Breast epithelium (tissue), 4 donors: Measurements from ENCODE around the gene KCNK5. TPM values are rescaled to one million over a fixed set of nuclear protein-coding genes. Genes with fewer than 3 reads are reported as not detected.

ENCODE experiments used
- DNase-seq, 2 donors: peaks; one replicate each; pipeline ENCODE4 v3.0.0-alpha.2; 2019; ENCODE audit warnings: low spot score in 2 of 2
- H3K27ac ChIP-seq, 2 donors: fragments of 200-600 bp; sonication (generic) in 1 of 2; one replicate each; pipeline ENCODE4 v1.5.1; 2016 to 2019; ENCODE audit warnings: mild to moderate bottlenecking in 1 of 2
- H3K27me3 ChIP-seq, 2 donors: fragments of 200-600 bp; sonication (generic) in 1 of 2; one replicate each; pipeline versions ENCODE4 v1.5.1 to v1.6.0; 2017 to 2019; ENCODE audit warnings: control low read depth in 1 of 2, mild to moderate bottlenecking in 1 of 2
- H3K36me3 ChIP-seq: fragments of 200-600 bp; one replicate; pipeline ENCODE4 v1.5.1; 2019
- H3K4me1 ChIP-seq, 2 donors: fragments of 200-600 bp; sonication (generic); one replicate each; pipeline ENCODE4 v1.5.1; 2016 to 2019; ENCODE audit warnings: control low read depth in 1 of 2
- H3K4me3 ChIP-seq, 3 donors: fragments of 200-600 bp; sonication (generic); 1 replicate in 2 of 3; 2 replicates in 1 of 3; pipeline ENCODE4 v1.5.1; 2016 to 2019; ENCODE audit warnings: mild to moderate bottlenecking in 3 of 3, moderate library complexity in 2 of 3
- H3K9me3 ChIP-seq, 2 donors: fragments of 200-600 bp; sonication (generic) in 1 of 2; one replicate each; pipeline ENCODE4 v1.5.1; 2016 to 2019; ENCODE audit warnings: control low read depth in 1 of 2
- POLR2A ChIP-seq: fragments of 450-650 bp; IDR thresholded peaks from one replicate; pipeline ENCODE4 v1.6.1; 2016; ENCODE audit warnings: antibody characterized with exemption, mild to moderate bottlenecking, moderate library complexity
- POLR2AphosphoS5 ChIP-seq, 3 donors: sonication (generic); formaldehyde crosslinking; IDR thresholded peaks; one replicate each; pipeline ENCODE4 v1.6.1; 2017; ENCODE audit warnings: antibody characterized with exemption in 3 of 3
- intact Hi-C: fragments of 100-400 bp; cut with DNase I; formaldehyde crosslinking; loops from one replicate; pipeline ENCODE4 v1.15.1; 2023; ENCODE audit warnings: low total_unique reads
- total RNA-seq, 3 donors: library from RNA; depleted of rRNA; stranded (reverse); fragments of >200 nt; gene quantifications; one replicate each; pipeline ENCODE4 v1.1.0, GENCODE V29; 2016
- TF ChIP-seq, protein P1 (sequence below), 3 donors: fragments of 450-650 bp; IDR thresholded peaks; one replicate each; pipeline ENCODE4 v1.5.1; 2016 to 2017; ENCODE audit warnings: antibody characterized with exemption in 3 of 3, mild to moderate bottlenecking in 3 of 3, moderate library complexity in 3 of 3

Gene KCNK5
- total RNA-seq, 3 donors from 2014 or later, result 1.8 to 20.6 (median 4.3) TPM

DNA sequence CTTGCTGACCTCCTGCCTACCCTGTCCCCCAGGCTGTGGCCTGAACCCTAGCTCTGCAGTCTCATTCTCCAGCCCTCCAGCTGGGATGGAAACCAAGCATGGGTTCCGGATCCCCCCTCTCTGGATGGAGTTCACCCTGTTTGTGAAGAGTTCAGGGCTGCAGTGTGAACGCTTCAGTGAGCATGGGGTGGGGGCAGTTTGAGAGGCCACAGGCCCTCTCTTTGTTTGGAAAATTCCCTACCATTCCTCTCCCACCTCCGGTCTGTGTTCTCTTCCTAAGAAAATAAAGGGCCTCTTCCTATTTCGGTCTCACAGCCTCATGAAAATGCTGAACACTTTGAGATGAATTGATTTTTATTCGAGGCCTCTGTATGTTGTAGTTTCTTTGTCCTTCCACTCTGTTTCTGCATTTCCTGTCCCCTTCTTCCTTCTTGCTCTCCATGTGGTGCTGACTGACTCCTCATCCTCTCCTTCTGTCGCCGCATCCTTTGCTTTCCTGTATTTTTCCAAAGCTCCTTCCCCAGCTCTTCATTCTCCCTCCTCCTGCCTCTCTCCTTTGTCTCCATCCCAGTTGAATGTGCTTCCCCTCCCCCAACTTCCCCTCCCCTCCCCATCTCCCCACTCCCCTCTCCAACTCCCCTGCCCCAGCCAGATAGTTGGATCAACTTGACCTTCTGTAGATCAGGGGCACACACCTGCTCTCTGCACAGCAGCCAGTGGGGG, 2.4 kb upstream of the KCNK5 start:
- Histone ChIP-seq H3K27ac (no peak overlapping the region), H3K9me3 (no peaks in the 10 kb centered on the region), H3K4me1 (no peaks in the 10 kb centered on the region), H3K27me3 (peaks cover 3 to 11% of the 10 kb centered on the region in 2 donors), H3K36me3 (no peaks in the 10 kb centered on the region), H3K4me3 (no peak overlapping the region)
- no peak for TF ChIP-seq POLR2A
- TF ChIP-seq POLR2AphosphoS5 (IDR thresholded peaks at IDR 0.05), result no peak
- TF ChIP-seq, protein P1, sequence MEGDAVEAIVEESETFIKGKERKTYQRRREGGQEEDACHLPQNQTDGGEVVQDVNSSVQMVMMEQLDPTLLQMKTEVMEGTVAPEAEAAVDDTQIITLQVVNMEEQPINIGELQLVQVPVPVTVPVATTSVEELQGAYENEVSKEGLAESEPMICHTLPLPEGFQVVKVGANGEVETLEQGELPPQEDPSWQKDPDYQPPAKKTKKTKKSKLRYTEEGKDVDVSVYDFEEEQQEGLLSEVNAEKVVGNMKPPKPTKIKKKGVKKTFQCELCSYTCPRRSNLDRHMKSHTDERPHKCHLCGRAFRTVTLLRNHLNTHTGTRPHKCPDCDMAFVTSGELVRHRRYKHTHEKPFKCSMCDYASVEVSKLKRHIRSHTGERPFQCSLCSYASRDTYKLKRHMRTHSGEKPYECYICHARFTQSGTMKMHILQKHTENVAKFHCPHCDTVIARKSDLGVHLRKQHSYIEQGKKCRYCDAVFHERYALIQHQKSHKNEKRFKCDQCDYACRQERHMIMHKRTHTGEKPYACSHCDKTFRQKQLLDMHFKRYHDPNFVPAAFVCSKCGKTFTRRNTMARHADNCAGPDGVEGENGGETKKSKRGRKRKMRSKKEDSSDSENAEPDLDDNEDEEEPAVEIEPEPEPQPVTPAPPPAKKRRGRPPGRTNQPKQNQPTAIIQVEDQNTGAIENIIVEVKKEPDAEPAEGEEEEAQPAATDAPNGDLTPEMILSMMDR (IDR thresholded peaks at IDR 0.05), result no peak
- intact Hi-C loops, result no loop called here
- no peak for DNase-seq

DNA sequence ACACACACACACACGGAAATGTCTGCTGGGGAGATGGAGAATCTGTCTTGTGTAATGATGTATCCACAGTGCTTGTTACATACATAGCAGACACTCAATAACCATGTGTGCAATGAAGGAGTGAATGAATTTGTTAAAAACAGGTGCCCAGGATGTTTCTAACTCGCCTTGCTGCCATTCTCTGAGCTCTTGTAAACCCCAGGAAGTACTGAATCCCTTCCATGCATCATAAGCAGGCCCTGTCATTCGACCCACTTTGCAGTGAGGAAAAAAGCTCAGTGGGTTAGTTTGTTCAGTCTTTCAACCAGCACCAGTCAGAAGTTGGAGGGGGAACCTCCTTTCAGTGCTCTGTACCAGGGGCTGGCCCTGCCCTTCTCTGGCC, 1.4 kb upstream of the KCNK5 start:
- no peak overlapping the region for H3K27ac ChIP-seq
- no peaks in the 10 kb centered on the region for H3K36me3 ChIP-seq
- TF ChIP-seq, protein P1 (IDR thresholded peaks at IDR 0.05), result no peak
- TF ChIP-seq POLR2A, result no peak
- no peak for TF ChIP-seq POLR2AphosphoS5 (IDR thresholded peaks at IDR 0.05)
- H3K4me3 ChIP-seq, result no peak overlapping the region
- peaks cover 3 to 11% of the 10 kb centered on the region in 2 donors for H3K27me3 ChIP-seq
- H3K4me1 ChIP-seq, result no peaks in the 10 kb centered on the region
- no peak for DNase-seq
- intact Hi-C loops, result no loop called here
- H3K9me3 ChIP-seq, result no peaks in the 10 kb centered on the region

DNA sequence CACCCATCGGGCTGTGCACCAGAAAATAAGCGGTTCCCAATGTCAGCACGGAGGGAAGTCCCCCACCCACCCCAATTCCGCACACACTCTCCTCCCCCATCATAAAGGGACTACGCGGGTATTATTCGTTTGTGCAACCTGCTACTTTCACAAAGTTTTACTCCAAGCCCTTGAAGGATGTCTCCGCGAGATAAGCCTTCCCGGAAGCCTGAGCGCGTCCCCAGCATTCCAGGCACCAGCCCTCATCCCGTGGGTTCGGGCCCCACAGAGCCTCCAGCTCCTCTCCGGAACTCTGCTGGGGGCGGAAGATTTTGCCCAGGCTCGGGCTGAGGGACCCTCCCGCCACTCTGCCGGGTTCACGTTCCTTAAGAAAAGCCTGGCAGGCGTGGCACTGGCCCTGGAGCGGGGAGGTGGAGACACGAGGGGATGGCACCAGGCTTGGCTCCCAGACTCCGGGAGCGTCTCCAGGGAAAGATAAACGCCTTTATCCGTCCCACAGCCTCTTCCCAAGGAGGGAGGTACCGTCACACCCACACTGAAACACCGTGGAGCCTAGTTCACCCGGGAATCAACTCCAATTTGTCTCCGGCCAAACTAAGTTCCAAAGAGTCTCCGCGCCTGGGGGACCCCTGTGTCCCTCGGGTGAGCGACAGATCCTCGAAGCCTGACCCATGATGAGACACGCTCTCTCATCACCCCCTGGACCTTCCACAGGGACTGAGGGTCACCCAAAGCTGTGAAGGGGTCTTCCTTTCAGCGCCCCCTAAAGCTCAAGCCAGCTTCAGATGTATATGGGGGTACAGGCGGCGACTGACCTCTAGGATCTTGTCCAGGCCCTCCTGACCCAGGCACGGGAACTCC, 934 bp downstream of the KCNK5 start:
- intact Hi-C loops, result no loop called here

DNA sequence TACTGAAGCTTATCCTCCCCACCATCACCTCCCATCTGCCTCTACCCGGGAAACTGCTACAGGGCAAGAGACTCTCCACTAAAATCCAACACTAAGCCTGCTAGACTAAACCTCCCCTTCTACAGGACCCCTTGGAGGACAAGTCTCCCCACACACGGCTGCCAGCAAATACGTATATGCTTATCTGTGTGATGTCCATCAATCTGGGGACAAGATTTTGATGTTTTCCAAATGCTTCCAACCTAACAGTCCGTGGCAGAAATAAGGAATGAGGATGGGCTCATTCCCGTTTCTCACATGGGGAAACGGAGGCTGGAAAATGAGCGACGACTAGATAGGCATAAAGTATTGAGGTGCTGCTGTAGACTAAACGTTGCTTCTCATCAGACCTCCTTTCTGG, 1.8 kb downstream of the KCNK5 start:
- Histone ChIP-seq H3K36me3 (no peaks in the 10 kb centered on the region), H3K4me1 (no peaks in the 10 kb centered on the region), H3K9me3 (no peaks in the 10 kb centered on the region), H3K4me3 (peak overlapping the region in 2 of 3 donors; percentile 64 to 74), H3K27ac (no peak overlapping the region), H3K27me3 (peaks cover 3 to 11% of the 10 kb centered on the region in 2 donors)
- TF ChIP-seq, protein P1 (IDR thresholded peaks at IDR 0.05), result no peak
- TF ChIP-seq POLR2AphosphoS5 (IDR thresholded peaks at IDR 0.05), result no peak
- TF ChIP-seq POLR2A, result no peak
- DNase-seq, result no peak
- intact Hi-C loops, result no loop called here

More for the DNA sequence above, 934 bp downstream of the KCNK5 start:
- Histone ChIP-seq H3K9me3 (no peaks in the 10 kb centered on the region), H3K4me3 (peak overlapping the region; percentile 48 to 74 (median 64)), H3K27ac (peak overlapping the region in 1 of 2 donors; percentile 29), H3K36me3 (no peaks in the 10 kb centered on the region), H3K27me3 (peaks cover 3 to 11% of the 10 kb centered on the region in 2 donors), H3K4me1 (no peaks in the 10 kb centered on the region)
- no peak for DNase-seq
- TF ChIP-seq, protein P1 (IDR thresholded peaks at IDR 0.05), result no peak
- no peak for TF ChIP-seq POLR2A
- TF ChIP-seq POLR2AphosphoS5 (IDR thresholded peaks at IDR 0.05), result no peak
